A673 (cell line): ENCODE measurements around the gene MYLK2. TPM values are rescaled to one million over a fixed set of nuclear protein-coding genes. Genes with fewer than 3 reads are reported as not detected.

ENCODE experiments used
- BruUV-seq: library from RNA; stranded (reverse); fragments of 400-500 nt; replicated peaks from 2 replicates; lab custom pipeline; 2021; lab: Mats Ljungman, UMichigan
- CTCF ChIA-PET: fragments of 300-600 bp; sonication (Branson Sonifier 250); formaldehyde crosslinking; loops from one replicate; lab custom pipeline; 2022; ENCODE audit warnings: antibody characterized with exemption; lab: Charles Lee
- POLR2A ChIA-PET: fragments of 300-600 bp; sonication (Branson Sonifier 250); formaldehyde crosslinking; loops from one replicate; lab custom pipeline; 2022; ENCODE audit warnings: antibody characterized with exemption; ENCODE audit not compliant: low non-redundant PET; lab: Charles Lee
- DNase-seq: peaks from one replicate; pipeline ENCODE4 v3.0.0-alpha.2; 2015; ENCODE audit warnings: low spot score
- H3K27ac ChIP-seq: fragments of 200-600 bp; sonication (generic); 2 replicates; pipeline ENCODE4 v1.5.1; 2016; ENCODE audit warnings: mixed run types, low read depth, mild to moderate bottlenecking, mixed read lengths, antibody characterized with exemption, low read length; ENCODE audit not compliant: poor library complexity, severe bottlenecking
- H3K27me3 ChIP-seq: fragments of 200-600 bp; sonication (generic); replicated peaks from 2 replicates; pipeline ENCODE4 v1.6.1; 2017; ENCODE audit warnings: mixed run types, low read depth, mild to moderate bottlenecking, mixed read lengths, antibody characterized with exemption, low read length; ENCODE audit not compliant: insufficient read depth, poor library complexity
- H3K36me3 ChIP-seq: fragments of 200-600 bp; sonication (generic); 2 replicates; pipeline ENCODE4 v1.6.1; 2016; ENCODE audit warnings: mixed run types, mild to moderate bottlenecking, mixed read lengths, antibody characterized with exemption, low read length; ENCODE audit not compliant: insufficient read depth, poor library complexity, severe bottlenecking
- H3K4me1 ChIP-seq: fragments of 200-600 bp; sonication (generic); 2 replicates; pipeline ENCODE4 v1.6.1; 2017; ENCODE audit warnings: mixed run types, mild to moderate bottlenecking, mixed read lengths, antibody characterized with exemption, low read length; ENCODE audit not compliant: insufficient read depth, poor library complexity, severe bottlenecking
- H3K4me3 ChIP-seq: fragments of 200-600 bp; sonication (generic); 2 replicates; pipeline ENCODE4 v1.5.1; 2016; ENCODE audit warnings: low read depth, mixed run types, mild to moderate bottlenecking, mixed read lengths, low read length; ENCODE audit not compliant: poor library complexity, severe bottlenecking
- H3K9me3 ChIP-seq: fragments of 200-600 bp; sonication (generic); 2 replicates; pipeline ENCODE4 v1.6.1; 2016; ENCODE audit warnings: mixed run types, low read depth, mild to moderate bottlenecking, mixed read lengths, antibody characterized with exemption, low read length; ENCODE audit not compliant: poor library complexity, severe bottlenecking
- CTCF ChIP-seq: fragments of 300-800, 200-600 bp; sonication (generic); conservative IDR thresholded peaks from 2 replicates; pipeline ENCODE4 v1.5.1; 2017; ENCODE audit warnings: low read depth, mild to moderate bottlenecking, antibody characterized with exemption, low read length, moderate library complexity, mixed read lengths
- EZH2 ChIP-seq: fragments of 200-600 bp; sonication (generic); IDR thresholded peaks from 2 replicates; pipeline ENCODE4 v1.6.1; 2017; ENCODE audit warnings: borderline replicate concordance, low read depth, mild to moderate bottlenecking, mixed read lengths, antibody characterized with exemption, low read length; ENCODE audit not compliant: poor library complexity, severe bottlenecking
- intact Hi-C: fragments of 100-400 bp; cut with micrococcal nuclease; formaldehyde crosslinking; loops from one replicate; pipeline ENCODE4 v1.10.0; 2022; ENCODE audit not compliant: unreplicated experiment
- total RNA-seq: library from RNA; stranded (reverse); gene quantifications from 2 replicates; pipeline ENCODE4 v1.2.3, GENCODE V29; 2021

MYLK2 gene
- total RNA-seq, 1 experiment from 2014 or later = 1.3 TPM

DNA sequence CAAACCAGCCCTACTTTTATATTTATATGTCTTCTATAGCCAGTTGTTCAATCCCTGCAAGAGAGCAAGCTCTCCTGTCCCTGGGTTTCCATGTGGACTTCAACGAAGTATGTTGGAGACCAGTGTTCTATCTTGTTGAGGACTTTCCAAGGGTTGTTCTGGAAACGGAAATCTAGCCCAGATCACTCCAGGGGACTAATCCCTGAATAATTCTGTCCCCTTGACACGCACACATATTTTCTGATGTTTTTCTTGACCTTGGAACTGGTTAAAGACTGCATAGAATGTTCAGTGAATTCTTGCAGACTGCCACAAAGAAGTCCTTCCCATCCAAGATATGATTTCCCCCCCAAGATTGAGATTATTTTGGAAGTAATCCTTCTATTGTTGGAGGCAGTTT is 9.5 kb upstream of the MYLK2 start:
- Histone ChIP-seq H3K4me3 (no peak overlapping the region), H3K9me3 (no peaks in the 10 kb centered on the region), H3K27me3 (no peaks in the 10 kb centered on the region), H3K4me1 (no peaks in the 10 kb centered on the region), H3K36me3 (peaks cover 11% of the 10 kb centered on the region), H3K27ac (no peak overlapping the region)
- POLR2A ChIA-PET = no interaction called here
- DNase-seq = no peak
- CTCF ChIA-PET = no interaction called here
- TF ChIP-seq CTCF (no peak), EZH2 (no peak)
- intact Hi-C loops = no loop called here
- BruUV-seq = no TSS peak

DNA sequence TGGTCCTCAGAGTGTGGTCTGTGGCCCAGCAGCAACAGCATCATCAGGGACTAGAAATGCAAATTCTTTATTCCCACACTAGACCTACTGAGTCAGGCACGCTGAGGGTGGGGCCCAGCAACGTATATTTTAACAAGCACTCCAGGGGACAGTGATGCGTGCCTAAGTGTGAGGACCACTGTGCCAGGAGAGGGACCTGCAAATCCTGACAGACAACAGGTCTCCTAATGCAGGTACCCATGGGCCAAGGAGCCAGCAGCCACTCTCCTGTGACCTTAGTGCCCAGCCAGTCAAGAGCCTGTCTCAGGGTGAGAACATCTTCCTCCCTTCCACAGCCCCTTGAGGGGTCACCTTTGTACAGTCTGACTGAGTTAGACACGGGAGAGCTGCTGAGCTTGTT is 8.0 kb upstream of the MYLK2 start:
- no TSS peak for BruUV-seq

GRCh38 chr20:31811796-31812728 is 7.1 kb upstream of the MYLK2 start:
- Histone ChIP-seq H3K36me3 (no peaks in the 10 kb centered on the region), H3K27me3 (no peaks in the 10 kb centered on the region), H3K27ac (no peak overlapping the region), H3K4me1 (peaks cover 11% of the 10 kb centered on the region), H3K9me3 (no peaks in the 10 kb centered on the region), H3K4me3 (no peak overlapping the region)
- no peak for DNase-seq
- no TSS peak for BruUV-seq
- POLR2A ChIA-PET = no interaction called here
- CTCF ChIA-PET = no interaction called here
- intact Hi-C loops = no loop called here
- TF ChIP-seq EZH2 (no peak), CTCF (no peak)

More for the DNA sequence above, 8.0 kb upstream of the MYLK2 start:
- Histone ChIP-seq H3K4me1 (peaks cover 11% of the 10 kb centered on the region), H3K27ac (no peak overlapping the region), H3K27me3 (no peaks in the 10 kb centered on the region), H3K9me3 (no peaks in the 10 kb centered on the region), H3K36me3 (peaks cover 1% of the 10 kb centered on the region), H3K4me3 (no peak overlapping the region)
- ChIA-PET CTCF (no interaction called here), POLR2A (no interaction called here)
- TF ChIP-seq CTCF (no peak), EZH2 (no peak)
- DNase-seq = no peak
- intact Hi-C loops = no loop called here
